ENCODE measurements around the gene KIF26A. TPM values are rescaled to one million over a fixed set of nuclear protein-coding genes. Genes with fewer than 3 reads are reported as not detected.
A peak's percentile ranks its signal among the peaks of the same experiment; 100 is the strongest.

Gene KIF26A
- total RNA-seq, 1 experiment from 2014 or later = 0.92 TPM

- Histone ChIP-seq H3K27me3 (no peaks in the 10 kb centered on the region), H3K4me3 (no peak overlapping the region), H3K36me3 (no peaks in the 10 kb centered on the region), H3K9me3 (no peaks in the 10 kb centered on the region)
- no peak for DNase-seq
Measured at GRCh38 chr14:104185916-104186495, 47.6 kb downstream of the KIF26A start.

- Histone ChIP-seq H3K9me3 (no peaks in the 10 kb centered on the region), H3K4me3 (no peak overlapping the region), H3K27me3 (no peaks in the 10 kb centered on the region), H3K36me3 (no peaks in the 10 kb centered on the region)
- no peak for DNase-seq
Measured at GRCh38 chr14:104186575-104186974, 48.2 kb downstream of the KIF26A start.

- Histone ChIP-seq H3K4me3 (no peak overlapping the region), H3K27me3 (no peaks in the 10 kb centered on the region), H3K36me3 (no peaks in the 10 kb centered on the region), H3K9me3 (no peaks in the 10 kb centered on the region)
- DNase-seq = peak; percentile 13
Measured at GRCh38 chr14:104187121-104187889, 48.9 kb downstream of the KIF26A start.

GRCh38 chr14:104187931-104188726, 49.7 kb downstream of the KIF26A start:
- H3K4me3 ChIP-seq = no peak overlapping the region
- H3K27me3 ChIP-seq = no peaks in the 10 kb centered on the region
- no peaks in the 10 kb centered on the region for H3K36me3 ChIP-seq
- no peaks in the 10 kb centered on the region for H3K9me3 ChIP-seq
- DNase-seq = no peak

- H3K9me3 ChIP-seq = no peaks in the 10 kb centered on the region
- no peaks in the 10 kb centered on the region for H3K27me3 ChIP-seq
- H3K36me3 ChIP-seq = no peaks in the 10 kb centered on the region
- H3K4me3 ChIP-seq = no peak overlapping the region
- DNase-seq = no peak
Measured at GRCh38 chr14:104188727-104189400, 50.5 kb downstream of the KIF26A start.

GRCh38 chr14:104189629-104190335, 51.4 kb downstream of the KIF26A start:
- no peak for DNase-seq
- Histone ChIP-seq H3K36me3 (no peaks in the 10 kb centered on the region), H3K4me3 (no peak overlapping the region), H3K27me3 (no peaks in the 10 kb centered on the region), H3K9me3 (no peaks in the 10 kb centered on the region)

GRCh38 chr14:104190396-104191000, 52.1 kb downstream of the KIF26A start:
- Histone ChIP-seq H3K9me3 (no peaks in the 10 kb centered on the region), H3K4me3 (no peak overlapping the region), H3K27me3 (no peaks in the 10 kb centered on the region), H3K36me3 (no peaks in the 10 kb centered on the region)
- no peak for DNase-seq

- no peaks in the 10 kb centered on the region for H3K27me3 ChIP-seq
- H3K9me3 ChIP-seq = no peaks in the 10 kb centered on the region
- H3K36me3 ChIP-seq = no peaks in the 10 kb centered on the region
- no peak for DNase-seq
- no peak overlapping the region for H3K4me3 ChIP-seq
Measured at GRCh38 chr14:104191409-104191997, 53.1 kb downstream of the KIF26A start.

GRCh38 chr14:104192146-104192882, 53.9 kb downstream of the KIF26A start:
- Histone ChIP-seq H3K27me3 (no peaks in the 10 kb centered on the region), H3K36me3 (no peaks in the 10 kb centered on the region), H3K4me3 (no peak overlapping the region), H3K9me3 (no peaks in the 10 kb centered on the region)
- DNase-seq = no peak

GRCh38 chr14:104192883-104193245, 54.5 kb downstream of the KIF26A start:
- H3K36me3 ChIP-seq = no peaks in the 10 kb centered on the region
- H3K27me3 ChIP-seq = no peaks in the 10 kb centered on the region
- no peak overlapping the region for H3K4me3 ChIP-seq
- no peaks in the 10 kb centered on the region for H3K9me3 ChIP-seq
- DNase-seq = no peak

GRCh38 chr14:104194016-104194415, 55.6 kb downstream of the KIF26A start:
- no peak for DNase-seq
- H3K27me3 ChIP-seq = no peaks in the 10 kb centered on the region
- H3K9me3 ChIP-seq = no peaks in the 10 kb centered on the region
- no peaks in the 10 kb centered on the region for H3K36me3 ChIP-seq
- no peak overlapping the region for H3K4me3 ChIP-seq

- Histone ChIP-seq H3K27me3 (no peaks in the 10 kb centered on the region), H3K36me3 (no peaks in the 10 kb centered on the region), H3K9me3 (no peaks in the 10 kb centered on the region), H3K4me3 (no peak overlapping the region)
- DNase-seq = no peak
Measured at GRCh38 chr14:104194716-104195115, 56.3 kb downstream of the KIF26A start.

GRCh38 chr14:104195361-104195760, 57.0 kb downstream of the KIF26A start:
- Histone ChIP-seq H3K36me3 (no peaks in the 10 kb centered on the region), H3K4me3 (no peak overlapping the region), H3K27me3 (no peaks in the 10 kb centered on the region), H3K9me3 (no peaks in the 10 kb centered on the region)
- DNase-seq = no peak

- no peaks in the 10 kb centered on the region for H3K27me3 ChIP-seq
- no peak overlapping the region for H3K4me3 ChIP-seq
- H3K36me3 ChIP-seq = no peaks in the 10 kb centered on the region
- no peaks in the 10 kb centered on the region for H3K9me3 ChIP-seq
- no peak for DNase-seq
Measured at GRCh38 chr14:104195878-104196277, 57.5 kb downstream of the KIF26A start.

GRCh38 chr14:104196461-104197140, 58.2 kb downstream of the KIF26A start:
- no peaks in the 10 kb centered on the region for H3K27me3 ChIP-seq
- no peaks in the 10 kb centered on the region for H3K36me3 ChIP-seq
- no peak for DNase-seq
- no peaks in the 10 kb centered on the region for H3K9me3 ChIP-seq
- no peak overlapping the region for H3K4me3 ChIP-seq

Data from MG63 (cell line).